HG03066 (cell line): Measurements from ENCODE around the gene DNAL4.

Experiments used
- ATAC-seq: cut with Tn5 transposase; IDR thresholded peaks from one replicate; pipeline ENCODE4 v1.9.1; 2021; ENCODE audit warnings: low read depth; ENCODE audit not compliant: unreplicated experiment

DNAL4 gene

DNA sequence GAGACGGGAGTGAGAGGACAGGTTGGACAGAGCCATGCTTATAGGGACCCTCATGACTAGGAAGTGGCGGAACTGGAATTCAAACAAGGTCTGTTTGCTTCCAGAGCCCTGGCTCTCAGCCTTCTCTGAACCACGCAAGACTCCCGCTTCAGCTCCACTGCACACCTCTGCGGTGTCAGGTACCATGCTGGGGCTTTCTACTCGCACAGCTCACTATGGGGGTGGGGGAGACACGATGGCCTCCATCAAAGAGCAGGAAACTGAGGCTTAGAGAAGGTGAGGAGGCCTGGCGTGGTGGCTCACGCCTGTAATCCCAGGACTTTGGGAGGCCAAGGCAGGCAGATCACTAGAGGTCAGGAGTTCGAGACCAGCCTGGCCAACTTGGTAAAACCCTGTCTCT is 52.4 kb downstream of the DNAL4 start:
- no peak for ATAC-seq

GRCh38 chr22:38741166-38741565 is 52.8 kb downstream of the DNAL4 start:
- no peak for ATAC-seq

GRCh38 chr22:38740754-38741153 is 53.2 kb downstream of the DNAL4 start:
- no peak for ATAC-seq

DNA sequence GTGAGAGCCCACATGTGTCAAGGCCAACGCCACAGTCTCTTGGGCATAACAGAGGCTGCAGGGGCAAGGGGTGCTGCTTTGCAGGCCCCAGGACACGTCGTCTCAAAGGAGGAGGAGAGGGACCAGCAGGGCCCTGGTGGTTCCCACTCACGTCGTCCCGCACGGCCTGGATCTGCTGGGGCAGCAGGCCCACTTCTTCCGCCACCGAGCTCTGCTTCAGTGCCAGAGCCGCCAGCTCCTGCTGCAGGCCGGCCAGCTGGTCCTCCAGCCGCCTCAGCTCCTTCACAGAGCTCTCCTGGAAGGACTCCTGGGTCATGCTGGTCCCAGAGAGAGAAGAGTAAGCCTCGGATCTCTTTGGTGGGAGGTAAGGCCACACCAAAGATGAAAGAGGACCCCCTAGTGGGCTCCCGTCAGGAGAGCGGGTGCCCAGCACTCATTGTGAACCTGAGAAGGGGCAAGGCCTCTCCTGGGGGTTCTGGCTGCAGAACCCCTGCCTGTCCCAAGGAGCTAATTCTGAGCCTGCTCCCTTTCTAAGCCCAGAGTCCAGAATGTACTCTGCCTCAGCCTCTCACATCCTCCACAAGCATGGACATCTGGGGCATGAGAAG is 53.7 kb downstream of the DNAL4 start:
- no peak for ATAC-seq

DNA sequence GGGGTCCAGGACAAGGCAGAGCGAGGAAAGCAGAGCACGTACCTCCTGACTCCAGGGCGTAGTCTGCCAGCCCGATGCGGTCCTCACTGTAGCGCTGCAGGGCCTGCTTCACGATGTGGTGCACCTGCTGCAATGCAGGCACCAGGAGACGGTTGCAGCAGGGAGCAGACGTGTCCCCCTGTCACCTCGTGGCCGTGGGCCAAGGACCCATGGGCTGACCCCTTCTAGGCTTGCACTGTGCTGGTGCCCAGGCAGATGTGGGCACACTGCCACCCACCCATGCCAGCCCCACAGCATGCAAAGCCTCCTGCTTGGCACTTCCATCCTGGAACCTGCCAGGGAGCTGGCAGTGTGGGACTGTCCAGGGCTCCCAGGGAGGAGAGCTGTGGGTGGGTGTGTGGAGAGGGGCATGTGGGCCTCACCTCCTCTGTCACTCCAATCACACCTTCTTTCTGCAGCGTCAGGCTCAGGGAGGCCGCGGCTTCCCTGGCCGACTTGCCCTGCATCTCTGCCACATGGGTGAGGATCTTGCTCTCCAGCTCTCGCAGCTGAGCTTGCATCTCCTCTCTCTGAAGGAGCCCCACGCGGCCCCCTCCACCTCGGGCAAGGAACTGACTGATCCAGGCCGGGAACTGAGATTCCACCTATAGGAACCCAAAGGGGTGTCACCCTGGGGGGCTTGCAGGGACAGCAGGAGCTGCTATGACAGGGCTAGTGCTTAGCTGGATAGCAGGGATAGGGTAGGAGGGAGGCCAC is 54.5 kb downstream of the DNAL4 start:
- ATAC-seq = no peak

DNA sequence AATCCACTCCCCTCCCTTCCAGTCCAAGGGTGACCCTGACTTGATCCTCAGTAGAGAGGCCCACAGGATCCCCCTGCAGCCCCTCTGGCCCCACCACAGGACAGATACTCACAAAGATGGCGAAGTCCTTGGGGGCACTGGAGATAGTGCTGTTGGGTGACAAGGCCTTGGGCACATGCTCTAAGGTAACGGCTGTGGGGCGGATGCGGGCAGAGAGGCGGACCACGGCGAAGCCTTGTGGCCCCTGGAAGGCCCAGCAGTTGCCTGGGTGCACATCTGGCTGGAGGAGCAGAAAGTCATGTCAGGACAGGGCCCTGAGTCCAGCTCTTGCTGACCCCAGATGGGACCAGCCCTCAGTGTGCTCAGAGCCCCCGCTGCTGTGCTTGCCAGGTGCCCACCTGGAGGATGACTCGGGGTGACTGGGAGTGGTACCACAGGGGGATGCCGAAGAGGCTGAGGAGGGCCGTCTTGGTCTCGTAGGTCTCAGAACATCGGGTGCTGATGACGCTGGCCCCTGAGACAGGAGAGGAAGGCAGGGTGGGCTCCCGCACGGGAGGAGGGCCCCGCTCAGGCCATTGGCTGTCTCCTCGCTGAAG is 55.4 kb downstream of the DNAL4 start:
- ATAC-seq = no peak

- no peak for ATAC-seq
These were observed 56.5 kb downstream of the DNAL4 start for GRCh38 chr22:38737302-38738060.

DNA sequence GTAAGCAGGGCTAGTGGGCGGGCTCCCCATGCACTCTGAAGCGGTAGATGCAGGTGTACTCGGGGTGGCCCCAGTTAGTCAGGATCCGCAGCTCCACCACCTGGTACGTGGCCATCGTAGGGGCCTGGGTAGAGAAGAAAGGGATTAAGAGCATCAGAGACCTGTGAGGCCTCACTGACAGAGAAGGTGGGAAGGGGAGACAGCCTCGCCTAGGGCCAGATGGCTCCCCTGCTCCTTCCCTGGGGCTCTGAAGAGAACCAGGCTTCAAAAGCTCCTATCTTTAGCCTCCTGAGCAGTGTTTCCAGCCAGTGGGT is 57.7 kb downstream of the DNAL4 start:
- no peak for ATAC-seq

DNA sequence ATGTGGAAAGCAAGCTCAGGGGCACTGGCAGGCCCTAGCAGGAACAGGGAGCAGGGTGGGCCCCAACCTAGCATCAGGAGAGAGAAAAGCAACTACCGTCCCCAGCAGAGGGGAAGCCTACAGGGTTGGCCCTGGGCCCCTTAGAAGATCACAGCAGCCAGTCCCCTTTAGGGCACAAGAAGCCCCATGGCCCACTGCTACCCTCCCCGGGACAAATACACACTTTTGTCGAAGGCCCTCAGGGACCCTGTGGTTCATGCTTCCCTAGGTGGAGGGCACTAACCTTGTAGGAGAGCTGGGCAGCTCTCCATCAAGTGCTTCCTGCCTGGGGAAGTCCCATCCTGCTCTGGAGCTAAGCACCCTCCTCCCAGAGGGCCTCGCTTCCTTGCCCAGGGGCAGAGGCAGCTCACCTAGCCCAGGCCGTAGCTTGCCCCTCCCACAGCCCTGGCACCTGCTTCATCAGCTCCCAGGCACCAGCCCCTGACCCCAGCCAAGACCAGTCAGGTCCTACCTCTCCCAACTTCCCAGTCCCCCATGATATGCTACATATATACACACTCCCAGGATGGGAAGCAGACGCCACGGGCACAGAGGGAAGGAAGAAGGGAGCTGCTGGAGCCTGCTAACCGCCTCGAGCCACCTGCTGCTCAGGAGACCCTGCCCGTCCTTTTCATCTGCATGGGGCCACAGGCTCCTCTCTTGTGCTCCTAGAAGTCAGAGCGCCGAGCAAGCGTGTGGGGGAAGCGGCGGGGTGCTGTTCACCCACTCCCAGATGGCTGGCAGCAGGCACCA is 58.3 kb downstream of the DNAL4 start:
- ATAC-seq = no peak

GRCh38 chr22:38735126-38735464 is 58.8 kb downstream of the DNAL4 start:
- ATAC-seq = no peak

GRCh38 chr22:38734421-38735100 is 59.4 kb downstream of the DNAL4 start:
- no peak for ATAC-seq

GRCh38 chr22:38733724-38734381 is 60.1 kb downstream of the DNAL4 start:
- no peak for ATAC-seq

- ATAC-seq = no peak
These were observed 60.6 kb downstream of the DNAL4 start for GRCh38 chr22:38733329-38733723.

DNA sequence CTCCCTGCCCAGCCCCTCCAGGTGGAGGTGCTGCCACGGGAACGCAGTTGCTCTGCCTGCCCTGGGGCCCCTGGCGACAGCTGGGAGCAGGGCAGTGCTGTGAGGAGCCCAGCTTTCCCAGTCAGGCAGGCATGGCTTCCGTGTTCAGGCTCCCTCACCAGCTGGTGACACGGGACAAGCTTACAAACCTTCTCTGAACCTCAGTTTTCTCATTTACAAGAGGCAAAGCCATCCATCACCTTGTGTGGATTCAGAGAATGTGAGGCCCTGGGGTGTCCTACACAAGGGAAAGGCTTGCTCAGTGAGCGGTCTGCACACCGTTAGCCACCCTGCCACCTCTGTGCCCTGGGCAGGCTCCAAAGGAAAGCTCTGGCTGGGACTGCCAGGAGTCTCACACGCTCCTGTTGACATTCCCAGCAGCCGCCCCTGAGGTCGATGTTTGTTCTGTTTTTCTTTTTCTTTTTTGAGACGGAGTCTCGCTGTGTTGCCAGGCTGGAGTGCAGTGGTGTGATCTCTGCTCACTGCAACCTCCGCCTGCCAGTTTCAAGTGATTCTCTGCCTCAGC is 61.6 kb downstream of the DNAL4 start:
- ATAC-seq = no peak

DNA sequence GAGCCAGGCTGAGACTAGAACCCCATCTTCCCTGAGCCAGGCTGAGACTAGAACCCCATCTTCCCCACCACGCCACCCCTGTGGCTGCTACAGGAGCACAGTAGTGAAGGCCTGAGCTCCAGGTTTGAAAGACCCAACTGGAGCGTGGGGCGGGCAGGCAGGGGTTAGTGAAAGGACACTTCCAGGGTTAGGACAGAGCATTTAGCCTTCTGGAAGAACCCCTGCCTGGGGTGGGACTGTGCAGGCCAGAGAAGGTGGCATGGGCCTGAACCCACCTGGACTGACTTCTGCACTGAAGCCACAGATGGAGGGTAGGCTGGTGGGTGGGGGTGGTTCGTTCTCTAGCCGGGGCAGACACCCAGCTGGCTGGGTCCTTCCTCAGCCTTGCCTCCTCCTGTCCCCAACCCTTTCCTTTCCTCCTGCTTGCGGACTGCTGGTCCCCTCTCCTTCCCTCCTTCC is 62.2 kb downstream of the DNAL4 start:
- ATAC-seq = no peak

GRCh38 chr22:38730411-38730871 is 63.5 kb downstream of the DNAL4 start:
- ATAC-seq = no peak

- ATAC-seq = no peak
These were observed 64.0 kb downstream of the DNAL4 start for GRCh38 chr22:38729946-38730345.

GRCh38 chr22:38728871-38729796 is 64.8 kb downstream of the DNAL4 start:
- no peak for ATAC-seq
